GM12892 (cell line): ENCODE data around the gene GRAMD2A.

Experiments used
- POLR2A ChIP-seq: IDR thresholded peaks from 2 replicates; pipeline ENCODE4 v1.6.1; 2011; ENCODE audit warnings: low read depth, low read length, control low read depth
- POLR2AphosphoS5 ChIP-seq: IDR thresholded peaks from 2 replicates; pipeline ENCODE4 v1.6.1; 2011; ENCODE audit warnings: low read depth, low read length, control low read depth
- TAF1 ChIP-seq: IDR thresholded peaks from 2 replicates; pipeline ENCODE4 v1.6.1; 2011; ENCODE audit warnings: low read depth, mild to moderate bottlenecking, control low read depth, low read length, borderline replicate concordance

GRCh38 chr15:72205273-72205672 lies 7.7 kb upstream of the GRAMD2A start:
- TF ChIP-seq POLR2A (no peak), TAF1 (no peak), POLR2AphosphoS5 (no peak)
